ENCODE measurements around the gene ZBTB7C.

GRCh38 chr18:48033790-48034650 lies 375.2 kb downstream of the ZBTB7C start:
- TF ChIP-seq TAF1 (IDR thresholded peaks at IDR 0.05; ENCODE audit: borderline replicate concordance, insufficient read depth, low read length) (no peak), POLR2AphosphoS5 (IDR thresholded peaks at IDR 0.05; ENCODE audit: low read depth, low read length) (no peak), SIN3A (IDR thresholded peaks at IDR 0.05; ENCODE audit: borderline replicate concordance, insufficient read depth, low read length) (no peak)
- TF ChIP-seq, protein P1, sequence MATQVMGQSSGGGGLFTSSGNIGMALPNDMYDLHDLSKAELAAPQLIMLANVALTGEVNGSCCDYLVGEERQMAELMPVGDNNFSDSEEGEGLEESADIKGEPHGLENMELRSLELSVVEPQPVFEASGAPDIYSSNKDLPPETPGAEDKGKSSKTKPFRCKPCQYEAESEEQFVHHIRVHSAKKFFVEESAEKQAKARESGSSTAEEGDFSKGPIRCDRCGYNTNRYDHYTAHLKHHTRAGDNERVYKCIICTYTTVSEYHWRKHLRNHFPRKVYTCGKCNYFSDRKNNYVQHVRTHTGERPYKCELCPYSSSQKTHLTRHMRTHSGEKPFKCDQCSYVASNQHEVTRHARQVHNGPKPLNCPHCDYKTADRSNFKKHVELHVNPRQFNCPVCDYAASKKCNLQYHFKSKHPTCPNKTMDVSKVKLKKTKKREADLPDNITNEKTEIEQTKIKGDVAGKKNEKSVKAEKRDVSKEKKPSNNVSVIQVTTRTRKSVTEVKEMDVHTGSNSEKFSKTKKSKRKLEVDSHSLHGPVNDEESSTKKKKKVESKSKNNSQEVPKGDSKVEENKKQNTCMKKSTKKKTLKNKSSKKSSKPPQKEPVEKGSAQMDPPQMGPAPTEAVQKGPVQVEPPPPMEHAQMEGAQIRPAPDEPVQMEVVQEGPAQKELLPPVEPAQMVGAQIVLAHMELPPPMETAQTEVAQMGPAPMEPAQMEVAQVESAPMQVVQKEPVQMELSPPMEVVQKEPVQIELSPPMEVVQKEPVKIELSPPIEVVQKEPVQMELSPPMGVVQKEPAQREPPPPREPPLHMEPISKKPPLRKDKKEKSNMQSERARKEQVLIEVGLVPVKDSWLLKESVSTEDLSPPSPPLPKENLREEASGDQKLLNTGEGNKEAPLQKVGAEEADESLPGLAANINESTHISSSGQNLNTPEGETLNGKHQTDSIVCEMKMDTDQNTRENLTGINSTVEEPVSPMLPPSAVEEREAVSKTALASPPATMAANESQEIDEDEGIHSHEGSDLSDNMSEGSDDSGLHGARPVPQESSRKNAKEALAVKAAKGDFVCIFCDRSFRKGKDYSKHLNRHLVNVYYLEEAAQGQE (IDR thresholded peaks at IDR 0.05; ENCODE audit: insufficient read depth in 1 of 2, low read depth in 2 of 2, low read length in 2 of 2), result no peak
